Nephron progenitor cell (in vitro differentiated cells): ENCODE results near the gene CHRNE.

Source experiments
- DNase-seq: peaks from one replicate; pipeline ENCODE4 v3.0.0; 2021
- H3K27ac Mint-ChIP-seq: 2 replicates; pipeline ENCODE4 v1.8.0; 2021; ENCODE audit warnings: mild to moderate bottlenecking, moderate library complexity, mixed read lengths
- H3K27me3 Mint-ChIP-seq: 2 replicates; pipeline ENCODE4 v1.8.0; 2021; ENCODE audit warnings: mild to moderate bottlenecking, low read depth, mixed read lengths; ENCODE audit not compliant: poor library complexity
- H3K36me3 Mint-ChIP-seq: 2 replicates; pipeline ENCODE4 v1.8.0; 2021; ENCODE audit warnings: low read depth, mixed read lengths
- H3K4me1 Mint-ChIP-seq: 2 replicates; pipeline ENCODE4 v1.8.0; 2021; ENCODE audit warnings: mixed read lengths
- H3K4me3 Mint-ChIP-seq: 2 replicates; pipeline ENCODE4 v1.8.0; 2021; ENCODE audit warnings: mild to moderate bottlenecking, moderate library complexity, mixed read lengths
- H3K9me3 Mint-ChIP-seq: 2 replicates; pipeline ENCODE4 v1.8.0; 2021; ENCODE audit warnings: mild to moderate bottlenecking, moderate library complexity, mixed read lengths
- TF ChIP-seq, protein P1 (sequence below): fragments of 200-600 bp; sonication (generic); IDR thresholded peaks from 2 replicates; pipeline ENCODE4 v1.5.0; 2021; ENCODE audit warnings: antibody characterized with exemption

CHRNE gene

GRCh38 chr17:4938069-4938491, 35.2 kb upstream of the CHRNE start:
- Mint-ChIP-seq H3K27ac (peak overlapping the region; percentile 89), H3K9me3 (no peaks in the 10 kb centered on the region), H3K36me3 (peaks cover 28% of the 10 kb centered on the region), H3K4me3 (peak overlapping the region; percentile 92), H3K4me1 (peaks cover 47% of the 10 kb centered on the region), H3K27me3 (peaks cover 5% of the 10 kb centered on the region)
- DNase-seq = no peak
- TF ChIP-seq, protein P1, sequence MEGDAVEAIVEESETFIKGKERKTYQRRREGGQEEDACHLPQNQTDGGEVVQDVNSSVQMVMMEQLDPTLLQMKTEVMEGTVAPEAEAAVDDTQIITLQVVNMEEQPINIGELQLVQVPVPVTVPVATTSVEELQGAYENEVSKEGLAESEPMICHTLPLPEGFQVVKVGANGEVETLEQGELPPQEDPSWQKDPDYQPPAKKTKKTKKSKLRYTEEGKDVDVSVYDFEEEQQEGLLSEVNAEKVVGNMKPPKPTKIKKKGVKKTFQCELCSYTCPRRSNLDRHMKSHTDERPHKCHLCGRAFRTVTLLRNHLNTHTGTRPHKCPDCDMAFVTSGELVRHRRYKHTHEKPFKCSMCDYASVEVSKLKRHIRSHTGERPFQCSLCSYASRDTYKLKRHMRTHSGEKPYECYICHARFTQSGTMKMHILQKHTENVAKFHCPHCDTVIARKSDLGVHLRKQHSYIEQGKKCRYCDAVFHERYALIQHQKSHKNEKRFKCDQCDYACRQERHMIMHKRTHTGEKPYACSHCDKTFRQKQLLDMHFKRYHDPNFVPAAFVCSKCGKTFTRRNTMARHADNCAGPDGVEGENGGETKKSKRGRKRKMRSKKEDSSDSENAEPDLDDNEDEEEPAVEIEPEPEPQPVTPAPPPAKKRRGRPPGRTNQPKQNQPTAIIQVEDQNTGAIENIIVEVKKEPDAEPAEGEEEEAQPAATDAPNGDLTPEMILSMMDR = no peak

GRCh38 chr17:4937553-4937952, 34.7 kb upstream of the CHRNE start:
- peaks cover 47% of the 10 kb centered on the region for H3K4me1 Mint-ChIP-seq
- H3K27ac Mint-ChIP-seq = no peak overlapping the region
- peak overlapping the region; percentile 92 for H3K4me3 Mint-ChIP-seq
- H3K36me3 Mint-ChIP-seq = peaks cover 24% of the 10 kb centered on the region
- H3K9me3 Mint-ChIP-seq = no peaks in the 10 kb centered on the region
- TF ChIP-seq, protein P1 = no peak
- DNase-seq = no peak
- H3K27me3 Mint-ChIP-seq = peaks cover 9% of the 10 kb centered on the region

DNA sequence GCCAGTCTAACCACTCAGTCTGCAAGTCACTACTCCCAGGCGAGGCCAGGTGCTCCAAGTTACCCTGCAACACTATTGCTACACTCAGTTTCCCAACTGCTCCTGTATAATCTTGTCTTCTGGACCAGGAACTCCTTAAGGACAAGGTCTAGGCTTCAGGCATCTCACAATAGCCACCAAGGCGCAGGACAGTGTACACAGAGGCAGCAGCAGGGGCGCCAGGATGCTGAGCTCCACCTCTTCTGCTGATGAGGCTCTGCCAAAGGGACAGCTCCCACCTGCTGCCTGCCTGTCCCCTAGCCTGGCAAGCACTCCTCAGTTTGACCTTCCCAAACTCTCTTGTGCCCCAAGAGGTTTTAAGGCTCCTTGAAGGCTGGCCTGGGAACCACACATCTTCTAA, 33.5 kb upstream of the CHRNE start:
- Mint-ChIP-seq H3K4me3 (no peak overlapping the region), H3K27me3 (peaks cover 9% of the 10 kb centered on the region), H3K27ac (peak overlapping the region; percentile 92)

DNA sequence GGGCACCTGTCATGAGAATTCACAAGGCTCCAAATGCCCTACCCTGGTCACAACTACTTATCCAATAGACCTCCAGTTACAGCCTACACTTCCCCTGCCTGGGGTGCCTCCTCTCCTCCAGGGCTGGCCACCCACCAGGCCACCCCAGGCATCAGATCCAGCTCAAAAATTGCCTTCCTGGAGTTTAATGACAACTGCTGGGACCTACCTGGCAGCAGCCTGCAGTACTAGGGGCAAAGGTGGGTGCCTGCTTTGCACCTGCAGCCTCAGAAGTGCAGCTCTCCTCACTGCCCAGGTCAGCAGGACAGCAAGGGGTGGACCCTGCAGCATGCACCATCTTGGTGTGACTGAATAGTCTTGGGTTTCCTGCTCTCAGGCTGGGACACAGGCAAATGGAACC, 32.8 kb upstream of the CHRNE start:
- no peak for DNase-seq
- no peak overlapping the region for H3K4me3 Mint-ChIP-seq
- peaks cover 12% of the 10 kb centered on the region for H3K27me3 Mint-ChIP-seq
- H3K9me3 Mint-ChIP-seq = no peaks in the 10 kb centered on the region
- no peak overlapping the region for H3K27ac Mint-ChIP-seq
- H3K36me3 Mint-ChIP-seq = peaks cover 19% of the 10 kb centered on the region
- TF ChIP-seq, protein P1 = no peak
- peaks cover 31% of the 10 kb centered on the region for H3K4me1 Mint-ChIP-seq

More for the DNA sequence above, 33.5 kb upstream of the CHRNE start:
- H3K4me1 Mint-ChIP-seq = peaks cover 38% of the 10 kb centered on the region
- H3K9me3 Mint-ChIP-seq = no peaks in the 10 kb centered on the region
- H3K36me3 Mint-ChIP-seq = peaks cover 14% of the 10 kb centered on the region
- no peak for DNase-seq
- TF ChIP-seq, protein P1 = no peak

DNA sequence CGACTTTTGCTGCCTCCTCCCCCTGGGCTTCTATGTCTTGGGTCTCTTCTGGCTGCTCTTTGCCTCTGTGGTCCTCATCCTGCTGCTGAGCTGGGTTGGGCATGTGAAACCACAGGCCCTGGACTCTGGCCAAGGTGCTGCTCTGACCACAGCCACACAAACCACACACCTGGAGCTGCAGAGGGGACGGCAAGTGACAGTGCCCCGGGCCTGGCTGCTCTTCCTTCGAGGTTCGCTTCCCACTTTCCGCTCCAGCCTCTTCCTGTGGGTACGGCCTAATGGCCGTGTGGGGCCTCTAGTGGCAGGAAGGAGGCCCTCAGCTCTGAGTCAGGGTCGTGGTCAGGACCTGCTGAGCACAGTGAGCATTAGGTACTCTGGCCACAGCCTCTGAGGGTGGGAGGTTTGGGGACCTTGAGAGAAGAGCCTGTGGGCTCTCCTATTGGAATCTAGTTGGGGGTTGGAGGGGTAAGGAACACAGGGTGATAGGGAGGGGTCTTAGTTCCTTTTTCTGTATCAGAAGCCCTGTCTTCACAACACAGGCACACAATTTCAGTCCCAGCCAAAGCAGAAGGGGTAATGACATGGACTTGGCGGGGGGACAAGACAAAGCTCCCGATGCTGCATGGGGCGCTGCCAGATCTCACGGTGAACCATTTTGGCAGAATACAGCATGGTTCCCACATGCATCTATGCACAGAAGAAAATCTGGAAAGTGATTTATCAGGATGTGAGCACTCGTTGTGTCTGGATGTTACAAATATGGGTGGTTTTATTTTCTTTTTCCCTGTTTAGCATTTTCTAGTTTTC, 31.5 kb upstream of the CHRNE start:
- DNase-seq = peak; percentile 35
- Mint-ChIP-seq H3K4me3 (no peak overlapping the region), H3K27ac (peak overlapping the region; percentile 55), H3K27me3 (peaks cover 8% of the 10 kb centered on the region), H3K36me3 (peaks cover 21% of the 10 kb centered on the region), H3K9me3 (no peaks in the 10 kb centered on the region), H3K4me1 (peaks cover 31% of the 10 kb centered on the region)
- TF ChIP-seq, protein P1 = peak; percentile 16

GRCh38 chr17:4933646-4934045, 30.7 kb upstream of the CHRNE start:
- Mint-ChIP-seq H3K4me3 (no peak overlapping the region), H3K27ac (peak overlapping the region; percentile 67), H3K27me3 (peaks cover 8% of the 10 kb centered on the region), H3K4me1 (peaks cover 24% of the 10 kb centered on the region), H3K36me3 (peaks cover 26% of the 10 kb centered on the region), H3K9me3 (no peaks in the 10 kb centered on the region)
- no peak for DNase-seq
- TF ChIP-seq, protein P1 = no peak
